H1 (cell line): ENCODE results near the gene PTGDS.

ENCODE experiments used
- BRCA1 ChIP-seq: IDR thresholded peaks from 2 replicates; pipeline ENCODE4 v1.6.1; 2012; ENCODE audit warnings: low read depth, low read length, improper control_type of control experiment
- CBX8 ChIP-seq: fragments of 300-800, 300-1000 bp; sonication (generic); IDR thresholded peaks from 2 replicates; pipeline ENCODE4 v1.7.1; 2016; ENCODE audit warnings: low read depth, low read length, borderline replicate concordance
- EGR1 ChIP-seq: IDR thresholded peaks from 2 replicates; pipeline ENCODE4 v1.6.1; 2011; ENCODE audit warnings: low read depth, low read length, borderline replicate concordance
- EZH2 ChIP-seq: fragments of 200-600 bp; sonication (generic); IDR thresholded peaks from 2 replicates; pipeline ENCODE4 v1.7.1; 2012; ENCODE audit warnings: low read depth, mild to moderate bottlenecking, moderate library complexity, low read length, inconsistent platforms; ENCODE audit not compliant: severe bottlenecking
- JUN ChIP-seq: IDR thresholded peaks from 2 replicates; pipeline ENCODE4 v1.6.1; 2011; ENCODE audit warnings: low read depth, mild to moderate bottlenecking, improper control_type of control experiment, low read length
- POLR2A ChIP-seq, 2 experiments: IDR thresholded peaks; 1 replicate in 1 of 2; 2 replicates in 1 of 2; pipeline ENCODE4 v1.6.1; 2011; ENCODE audit warnings: low read depth in 2 of 2, low read length in 2 of 2, mild to moderate bottlenecking in 2 of 2; ENCODE audit errors: control extremely low read depth in 1 of 2
- POLR2AphosphoS5 ChIP-seq: IDR thresholded peaks from 2 replicates; pipeline ENCODE4 v1.6.1; 2011; ENCODE audit warnings: low read depth, low read length
- RAD21 ChIP-seq, 2 experiments: IDR thresholded peaks in 1 of 2; conservative IDR thresholded peaks in 1 of 2; 2 replicates each; pipeline ENCODE4 v1.6.1; 2011; ENCODE audit warnings: low read depth in 2 of 2, low read length in 2 of 2, improper control_type of control experiment in 1 of 2, inconsistent platforms in 1 of 2, mild to moderate bottlenecking in 1 of 2, moderate library complexity in 1 of 2
- SIN3A ChIP-seq, 2 experiments: IDR thresholded peaks in 1 of 2; conservative IDR thresholded peaks in 1 of 2; 2 replicates each; pipeline ENCODE4 v1.6.1; 2011 to 2012; ENCODE audit warnings: low read length in 2 of 2, improper control_type of control experiment in 1 of 2, low read depth in 1 of 2, mild to moderate bottlenecking in 1 of 2
- TAF1 ChIP-seq: IDR thresholded peaks from 2 replicates; pipeline ENCODE4 v1.6.1; 2011; ENCODE audit warnings: mild to moderate bottlenecking, low read depth, low read length
- ZNF274 ChIP-seq: IDR thresholded peaks from 2 replicates; pipeline ENCODE4 v1.7.0; 2012; ENCODE audit warnings: low read length, borderline replicate concordance; ENCODE audit errors: extremely low read depth
- TF ChIP-seq, protein P1 (sequence below), 3 experiments: IDR thresholded peaks; 1 replicate in 2 of 3; 2 replicates in 1 of 3; pipeline versions ENCODE4 v1.5.1 to v1.6.1; 2011; ENCODE audit warnings: low read length in 3 of 3, mild to moderate bottlenecking in 3 of 3, inconsistent platforms in 2 of 3, low read depth in 1 of 3, moderate library complexity in 1 of 3; ENCODE audit not compliant: insufficient read depth in 1 of 3; ENCODE audit errors: control extremely low read depth in 1 of 3

- TF ChIP-seq POLR2A (IDR thresholded peaks at IDR 0.05; ENCODE audit: control extremely low read depth in 1 of 2, low read depth in 2 of 2, low read length in 2 of 2), result no peak
- TF ChIP-seq BRCA1, result no peak
- no peak for TF ChIP-seq EZH2
- TF ChIP-seq RAD21 (IDR thresholded peaks at IDR 0.05 in 1 of 2, conservative IDR thresholded peaks at IDR 0.05 in 1 of 2; ENCODE audit: low read depth in 2 of 2, low read length in 2 of 2), result no peak
- TF ChIP-seq EGR1, result no peak
- TF ChIP-seq, protein P1, sequence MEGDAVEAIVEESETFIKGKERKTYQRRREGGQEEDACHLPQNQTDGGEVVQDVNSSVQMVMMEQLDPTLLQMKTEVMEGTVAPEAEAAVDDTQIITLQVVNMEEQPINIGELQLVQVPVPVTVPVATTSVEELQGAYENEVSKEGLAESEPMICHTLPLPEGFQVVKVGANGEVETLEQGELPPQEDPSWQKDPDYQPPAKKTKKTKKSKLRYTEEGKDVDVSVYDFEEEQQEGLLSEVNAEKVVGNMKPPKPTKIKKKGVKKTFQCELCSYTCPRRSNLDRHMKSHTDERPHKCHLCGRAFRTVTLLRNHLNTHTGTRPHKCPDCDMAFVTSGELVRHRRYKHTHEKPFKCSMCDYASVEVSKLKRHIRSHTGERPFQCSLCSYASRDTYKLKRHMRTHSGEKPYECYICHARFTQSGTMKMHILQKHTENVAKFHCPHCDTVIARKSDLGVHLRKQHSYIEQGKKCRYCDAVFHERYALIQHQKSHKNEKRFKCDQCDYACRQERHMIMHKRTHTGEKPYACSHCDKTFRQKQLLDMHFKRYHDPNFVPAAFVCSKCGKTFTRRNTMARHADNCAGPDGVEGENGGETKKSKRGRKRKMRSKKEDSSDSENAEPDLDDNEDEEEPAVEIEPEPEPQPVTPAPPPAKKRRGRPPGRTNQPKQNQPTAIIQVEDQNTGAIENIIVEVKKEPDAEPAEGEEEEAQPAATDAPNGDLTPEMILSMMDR (IDR thresholded peaks at IDR 0.05; ENCODE audit: control extremely low read depth in 1 of 3, insufficient read depth in 1 of 3, low read depth in 1 of 3, low read length in 3 of 3), result no peak
- TF ChIP-seq TAF1, result no peak
- no peak for TF ChIP-seq SIN3A (conservative IDR thresholded peaks at IDR 0.05 in 1 of 2, IDR thresholded peaks at IDR 0.05 in 1 of 2; ENCODE audit: low read depth in 1 of 2, low read length in 2 of 2)
- no peak for TF ChIP-seq CBX8
- no peak for TF ChIP-seq POLR2AphosphoS5
- TF ChIP-seq ZNF274, result no peak
- TF ChIP-seq JUN, result no peak
Observed at GRCh38 chr9:136963341-136963740, 14.0 kb upstream of the PTGDS start.
